ENCODE results near the gene TNPO3. TPM values are rescaled to one million over a fixed set of nuclear protein-coding genes. Genes with fewer than 3 reads are reported as not detected.

Gene TNPO3
- 10 to 100 TPM; 62.0 to 81.4 TPM for total RNA-seq

DNA sequence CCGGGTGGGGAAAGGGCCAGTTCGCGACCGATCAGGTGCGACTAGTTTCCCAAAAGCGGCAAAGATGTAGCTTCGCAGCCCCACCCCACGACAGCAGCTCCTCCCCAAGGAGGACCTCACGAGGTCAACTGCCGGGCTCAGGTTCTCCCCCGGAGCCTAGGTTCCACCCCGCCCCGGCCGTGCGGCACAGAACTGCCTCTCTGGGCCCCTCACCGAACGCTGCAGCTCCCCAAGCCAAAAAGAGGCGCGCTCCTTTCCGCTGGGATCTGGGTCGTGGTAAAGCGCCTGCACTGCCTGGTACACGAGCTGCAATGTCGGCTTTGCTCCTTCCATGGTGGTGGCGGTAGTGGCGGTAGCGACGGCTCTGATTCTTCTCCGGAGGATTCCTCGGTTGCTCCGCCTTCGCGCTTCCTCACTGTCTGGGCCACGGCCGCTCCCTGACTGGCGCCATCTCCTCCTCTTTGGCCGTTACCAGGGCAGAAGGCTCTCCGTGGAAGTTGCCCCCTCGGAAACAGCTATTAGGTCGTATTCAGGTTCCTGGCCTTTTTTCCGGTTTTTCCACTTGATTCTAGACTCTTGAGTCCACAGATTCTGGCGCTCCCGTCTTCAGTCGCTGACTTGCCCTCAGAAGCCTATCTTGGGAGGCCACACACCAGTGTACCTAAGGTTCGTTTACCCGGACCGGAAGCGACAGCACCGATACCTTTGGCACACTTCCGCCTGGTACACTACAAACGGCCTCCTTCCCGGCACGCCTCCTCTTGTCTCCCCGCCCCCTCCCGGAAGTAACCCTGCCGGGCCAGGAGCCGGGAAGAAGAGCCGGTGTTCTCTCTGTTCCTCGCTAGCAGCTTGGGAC is at the start of gene TNPO3:
Gene TNPO3 (minus strand): TSS at position 674 of the 856 bp plus-strand sequence. CDS start 341 bp downstream, at position 333.
- H3K4me3 Mint-ChIP-seq: peak within 1 kb of the TSS; percentile 94 to 95
- DNase-seq (peak; percentile 94), ATAC-seq (replicated peaks in 1 of 2) (peak; percentile 93 to 94)
- H3K27me3 Mint-ChIP-seq (ENCODE audit: low read depth): peaks cover 9% of the 10 kb centered on the region
- H3K4me1 Mint-ChIP-seq (ENCODE audit: low read depth): peaks cover 34% of the 10 kb centered on the region
- peak within 1 kb of the TSS; percentile 100 for H3K27ac Mint-ChIP-seq
- H3K36me3 Mint-ChIP-seq (ENCODE audit: insufficient read depth in 2 of 2): peaks cover 7 to 12% of the 10 kb centered on the region in 2 donors
- peaks cover 0 to 2% of the 10 kb centered on the region in 2 donors for H3K9me3 Mint-ChIP-seq

DNA sequence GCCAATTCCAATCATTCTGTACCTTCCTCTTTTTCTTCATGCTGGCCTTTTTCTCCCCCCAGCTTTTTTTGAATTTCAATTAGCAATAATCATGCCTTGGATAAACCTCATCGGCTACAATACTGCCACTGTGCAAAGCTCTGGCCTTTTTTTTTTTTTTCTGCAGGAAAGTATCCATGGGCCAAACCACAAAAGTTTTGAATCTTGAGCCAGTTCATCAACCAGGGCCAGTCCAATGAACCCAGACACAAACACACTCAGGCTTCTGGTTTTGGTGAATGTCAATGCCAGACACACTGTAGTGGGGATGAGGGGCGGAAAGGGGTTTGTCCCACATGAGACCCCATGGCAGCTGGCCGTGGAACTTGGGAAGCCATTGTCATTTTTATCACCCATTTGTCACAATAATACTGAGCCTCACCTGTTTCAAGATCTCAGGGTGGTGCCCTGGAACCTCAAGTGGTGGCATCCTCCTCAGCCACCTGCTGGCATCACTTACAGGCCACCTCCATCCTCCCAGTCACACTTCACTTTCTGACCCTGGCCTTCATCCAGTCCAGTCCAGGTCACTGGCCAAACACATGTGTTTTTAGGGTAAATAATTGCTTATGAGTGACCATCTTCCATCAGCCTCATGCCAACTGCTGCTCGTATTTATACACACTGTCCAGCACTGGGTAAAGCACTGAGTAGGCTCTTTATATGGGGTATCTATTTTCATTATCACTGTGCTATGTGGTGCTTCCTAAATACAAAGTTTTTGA is 48.8 kb upstream of the TNPO3 start:
- no peaks in the 10 kb centered on the region for H3K4me1 Mint-ChIP-seq (ENCODE audit: low read depth)
- H3K27me3 Mint-ChIP-seq (ENCODE audit: low read depth): no peaks in the 10 kb centered on the region
- ATAC-seq (replicated peaks in 1 of 2): no peak
- no peak for DNase-seq
- no peaks in the 10 kb centered on the region for H3K9me3 Mint-ChIP-seq
- no peak overlapping the region for H3K27ac Mint-ChIP-seq
- H3K4me3 Mint-ChIP-seq: no peak overlapping the region
- H3K36me3 Mint-ChIP-seq (ENCODE audit: insufficient read depth in 2 of 2): no peaks in the 10 kb centered on the region

DNA sequence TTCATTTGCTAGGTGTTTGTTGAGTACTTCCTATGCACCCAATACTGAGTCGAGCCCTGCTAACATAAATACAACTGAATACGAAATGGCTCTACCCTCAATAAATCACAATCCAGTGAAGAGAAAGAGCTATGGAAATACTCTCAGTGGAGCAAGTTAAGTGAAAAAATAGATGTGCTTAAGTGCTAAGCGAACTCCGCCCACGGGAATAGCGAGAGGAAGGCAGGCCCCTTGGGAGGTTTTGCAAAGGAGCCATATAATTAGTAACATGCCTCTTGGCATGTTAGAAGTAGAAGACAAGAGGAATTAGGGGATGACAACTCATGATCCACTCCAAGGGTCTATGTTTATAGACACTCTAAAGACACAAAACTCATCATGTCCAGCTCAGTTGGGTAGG is 46.8 kb upstream of the TNPO3 start:
- ATAC-seq (replicated peaks in 1 of 2): no peak
- H3K9me3 Mint-ChIP-seq: no peaks in the 10 kb centered on the region
- no peaks in the 10 kb centered on the region for H3K4me1 Mint-ChIP-seq (ENCODE audit: low read depth)
- no peak for DNase-seq
- H3K27me3 Mint-ChIP-seq (ENCODE audit: low read depth): no peaks in the 10 kb centered on the region
- H3K4me3 Mint-ChIP-seq: no peak overlapping the region
- no peak overlapping the region for H3K27ac Mint-ChIP-seq
- H3K36me3 Mint-ChIP-seq (ENCODE audit: insufficient read depth in 2 of 2): no peaks in the 10 kb centered on the region

DNA sequence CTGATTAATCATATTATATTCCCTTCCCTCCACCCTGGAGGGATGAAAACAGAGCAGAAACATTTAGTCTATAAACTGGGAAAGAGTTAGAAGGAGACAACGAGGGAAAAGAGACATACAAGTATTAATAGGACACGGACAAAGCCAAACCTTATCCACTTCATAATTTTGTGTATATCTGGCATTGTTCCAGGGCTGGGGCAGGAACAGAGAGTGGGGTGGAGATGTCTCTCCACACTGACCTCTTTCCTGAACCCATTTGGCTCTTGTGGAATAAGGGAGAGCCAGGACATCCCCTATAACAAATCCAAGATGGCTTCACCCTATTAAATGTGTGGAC is 45.9 kb upstream of the TNPO3 start:
- no peak overlapping the region for H3K27ac Mint-ChIP-seq
- H3K9me3 Mint-ChIP-seq: no peaks in the 10 kb centered on the region
- no peaks in the 10 kb centered on the region for H3K4me1 Mint-ChIP-seq (ENCODE audit: low read depth)
- H3K27me3 Mint-ChIP-seq (ENCODE audit: low read depth): no peaks in the 10 kb centered on the region
- H3K4me3 Mint-ChIP-seq: no peak overlapping the region
- no peak for ATAC-seq (replicated peaks in 1 of 2)
- no peak for DNase-seq
- H3K36me3 Mint-ChIP-seq (ENCODE audit: insufficient read depth in 2 of 2): no peaks in the 10 kb centered on the region

- no peak overlapping the region for H3K4me3 Mint-ChIP-seq
- no peaks in the 10 kb centered on the region for H3K36me3 Mint-ChIP-seq (ENCODE audit: insufficient read depth in 2 of 2)
- H3K27me3 Mint-ChIP-seq (ENCODE audit: low read depth): no peaks in the 10 kb centered on the region
- no peaks in the 10 kb centered on the region for H3K9me3 Mint-ChIP-seq
- peaks cover 15% of the 10 kb centered on the region for H3K4me1 Mint-ChIP-seq (ENCODE audit: low read depth)
- ATAC-seq (replicated peaks in 1 of 2) (no peak), DNase-seq (no peak)
- H3K27ac Mint-ChIP-seq: no peak overlapping the region
These were observed 43.6 kb upstream of the TNPO3 start for GRCh38 chr7:129098409-129099084.

GRCh38 chr7:129095258-129095657 is 40.3 kb upstream of the TNPO3 start:
- H3K4me3 Mint-ChIP-seq: peak overlapping the region in 1 of 2 donors; percentile 15
- peaks cover 25% of the 10 kb centered on the region for H3K4me1 Mint-ChIP-seq (ENCODE audit: low read depth)
- DNase-seq (no peak), ATAC-seq (replicated peaks in 1 of 2) (peak; percentile 31 to 44)
- H3K36me3 Mint-ChIP-seq (ENCODE audit: insufficient read depth in 2 of 2): no peaks in the 10 kb centered on the region
- H3K27me3 Mint-ChIP-seq (ENCODE audit: low read depth): no peaks in the 10 kb centered on the region
- H3K9me3 Mint-ChIP-seq: no peaks in the 10 kb centered on the region
- peak overlapping the region; percentile 49 for H3K27ac Mint-ChIP-seq

DNA sequence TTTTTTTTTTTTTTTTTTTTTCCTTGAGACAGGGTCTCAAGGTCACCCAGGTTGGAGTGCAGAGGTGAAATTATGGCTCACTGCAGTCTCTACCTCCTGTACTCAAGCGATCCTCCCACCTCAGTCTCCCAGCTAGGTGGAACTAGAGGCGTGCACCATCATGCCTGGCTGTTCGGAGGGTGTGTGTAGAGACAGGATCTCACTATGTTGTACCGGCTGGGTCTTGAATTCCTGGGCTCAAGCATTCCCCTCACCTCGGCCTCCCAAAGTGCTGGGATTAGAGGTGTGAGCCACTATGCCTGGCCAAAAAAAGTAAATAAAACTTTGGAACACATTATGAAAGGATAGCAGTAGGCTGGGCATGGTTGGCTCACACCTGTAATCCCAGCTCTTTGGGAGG is 39.6 kb upstream of the TNPO3 start:
- no peaks in the 10 kb centered on the region for H3K27me3 Mint-ChIP-seq (ENCODE audit: low read depth)
- no peak overlapping the region for H3K4me3 Mint-ChIP-seq
- no peaks in the 10 kb centered on the region for H3K36me3 Mint-ChIP-seq (ENCODE audit: insufficient read depth in 2 of 2)
- ATAC-seq (replicated peaks in 1 of 2): no peak
- no peak for DNase-seq
- H3K27ac Mint-ChIP-seq: no peak overlapping the region
- peaks cover 30% of the 10 kb centered on the region for H3K4me1 Mint-ChIP-seq (ENCODE audit: low read depth)
- no peaks in the 10 kb centered on the region for H3K9me3 Mint-ChIP-seq

DNA sequence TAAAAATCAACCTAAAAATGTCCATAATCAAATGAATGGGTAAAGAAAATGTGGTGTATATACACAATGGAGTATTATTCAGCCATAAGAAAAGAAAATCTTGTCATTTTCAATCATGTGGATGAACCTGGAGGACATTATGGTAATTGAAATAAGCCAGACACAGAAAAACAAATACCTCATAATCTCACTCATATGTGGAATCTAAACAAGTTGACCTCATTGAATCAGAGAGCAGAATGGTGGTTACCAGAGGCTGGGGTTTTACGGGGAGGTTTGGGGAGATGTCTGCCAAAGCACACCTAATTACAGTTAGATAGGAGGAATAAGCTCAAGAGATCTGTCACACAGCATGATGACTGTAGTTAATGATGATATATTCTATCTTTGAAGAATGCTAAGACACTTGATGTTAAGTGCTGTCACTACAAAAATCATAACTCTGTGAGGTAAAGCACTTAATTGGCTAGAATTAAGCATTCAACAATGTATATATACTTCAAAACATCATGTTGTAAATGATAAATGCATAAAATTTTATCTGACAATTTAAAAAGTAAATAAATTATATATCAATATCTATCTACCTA is 39.1 kb upstream of the TNPO3 start:
- Mint-ChIP-seq H3K27me3 (ENCODE audit: low read depth) (no peaks in the 10 kb centered on the region), H3K27ac (no peak overlapping the region), H3K4me3 (no peak overlapping the region), H3K4me1 (ENCODE audit: low read depth) (peaks cover 35% of the 10 kb centered on the region), H3K9me3 (no peaks in the 10 kb centered on the region), H3K36me3 (ENCODE audit: insufficient read depth in 2 of 2) (no peaks in the 10 kb centered on the region)
- ATAC-seq (replicated peaks in 1 of 2) (no peak), DNase-seq (no peak)

GRCh38 chr7:129091484-129092002 is 36.6 kb upstream of the TNPO3 start:
- H3K27me3 Mint-ChIP-seq (ENCODE audit: low read depth): no peaks in the 10 kb centered on the region
- no peaks in the 10 kb centered on the region for H3K9me3 Mint-ChIP-seq
- no peaks in the 10 kb centered on the region for H3K36me3 Mint-ChIP-seq (ENCODE audit: insufficient read depth in 2 of 2)
- no peak overlapping the region for H3K27ac Mint-ChIP-seq
- DNase-seq: peak; percentile 88 to 91
- H3K4me3 Mint-ChIP-seq: no peak overlapping the region
- H3K4me1 Mint-ChIP-seq (ENCODE audit: low read depth): peaks cover 35% of the 10 kb centered on the region
- peak; percentile 87 for ATAC-seq (replicated peaks in 1 of 2)

DNA sequence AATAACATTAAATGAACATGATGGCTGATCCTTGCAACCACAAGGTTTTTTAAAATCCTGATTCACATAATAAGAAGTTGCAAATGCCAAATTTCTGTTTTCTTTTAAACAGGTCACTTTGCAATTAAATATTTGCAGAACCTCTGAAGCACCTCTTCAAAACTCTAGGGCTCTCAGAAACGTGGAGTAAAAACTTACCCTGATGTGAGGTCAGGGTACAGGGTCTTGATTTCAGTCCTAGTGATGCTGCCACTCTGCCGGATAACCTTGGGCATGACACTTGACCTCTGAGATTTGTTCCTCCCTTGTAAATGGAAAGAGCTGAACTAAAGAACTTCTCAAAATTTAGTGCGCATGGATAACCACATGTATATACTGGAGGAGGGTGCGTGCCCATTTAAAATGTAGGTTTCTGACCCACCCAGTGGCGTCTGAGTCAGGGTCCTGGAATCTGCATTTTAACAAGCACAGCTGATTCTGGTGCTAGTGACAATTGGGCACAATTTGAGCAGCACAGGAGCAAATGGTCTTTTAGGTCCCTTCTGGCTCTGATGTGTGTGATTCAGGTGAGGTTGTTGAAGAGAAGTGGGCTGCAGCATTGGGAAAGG is 35.5 kb upstream of the TNPO3 start:
- no peaks in the 10 kb centered on the region for H3K9me3 Mint-ChIP-seq

DNA sequence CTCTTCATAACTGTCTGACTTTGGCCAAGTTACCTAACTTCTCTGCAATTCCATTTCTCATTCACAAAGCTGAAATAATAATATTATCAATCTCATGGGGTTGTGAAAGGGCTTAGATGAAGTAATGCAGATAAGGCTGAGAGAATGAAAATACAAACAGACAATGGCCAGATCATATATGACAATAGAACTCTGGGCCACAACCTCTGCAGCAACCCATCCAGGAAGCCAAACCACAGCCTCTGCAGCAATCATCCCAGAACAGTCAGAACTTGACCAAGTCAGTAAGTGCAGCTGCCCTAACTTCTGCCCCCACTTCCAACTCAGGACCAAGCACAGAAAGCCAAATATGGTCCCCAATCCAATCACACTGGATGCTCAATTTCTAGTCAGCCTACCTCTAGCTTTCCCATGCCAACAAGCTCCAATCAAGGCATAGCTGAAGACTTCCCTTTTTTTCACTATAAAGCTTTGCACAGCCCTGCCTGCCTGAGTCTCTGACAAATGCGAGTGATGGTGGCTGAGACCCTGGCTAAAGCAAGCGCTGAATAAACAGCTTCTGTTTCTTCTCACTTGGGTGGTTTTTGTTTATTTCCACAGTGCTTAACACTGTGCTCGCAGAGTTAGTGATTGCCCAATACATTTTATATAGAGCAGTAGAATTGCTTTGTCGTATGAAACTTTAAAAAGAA is 34.8 kb upstream of the TNPO3 start:
- H3K4me3 Mint-ChIP-seq: no peak overlapping the region
- DNase-seq (peak; percentile 25 to 33), ATAC-seq (replicated peaks in 1 of 2) (peak; percentile 78 to 84)
- H3K4me1 Mint-ChIP-seq (ENCODE audit: low read depth): peaks cover 26% of the 10 kb centered on the region
- no peaks in the 10 kb centered on the region for H3K9me3 Mint-ChIP-seq
- H3K36me3 Mint-ChIP-seq (ENCODE audit: insufficient read depth in 2 of 2): no peaks in the 10 kb centered on the region
- H3K27me3 Mint-ChIP-seq (ENCODE audit: low read depth): no peaks in the 10 kb centered on the region
- no peak overlapping the region for H3K27ac Mint-ChIP-seq

More for the DNA sequence above, 35.5 kb upstream of the TNPO3 start:
- Mint-ChIP-seq H3K4me1 (ENCODE audit: low read depth) (peaks cover 32% of the 10 kb centered on the region), H3K27ac (no peak overlapping the region), H3K36me3 (ENCODE audit: insufficient read depth in 2 of 2) (no peaks in the 10 kb centered on the region), H3K4me3 (no peak overlapping the region), H3K27me3 (ENCODE audit: low read depth) (no peaks in the 10 kb centered on the region)
- DNase-seq (no peak), ATAC-seq (replicated peaks in 1 of 2) (no peak)

All from activated T-cell treated with anti-CD3 and anti-CD28 coated beads, Interleukin-2, amount 50 U/mL, for 72 hours (primary cell).